ENCODE data around the gene HOMER2.

The HOMER2 gene

DNA sequence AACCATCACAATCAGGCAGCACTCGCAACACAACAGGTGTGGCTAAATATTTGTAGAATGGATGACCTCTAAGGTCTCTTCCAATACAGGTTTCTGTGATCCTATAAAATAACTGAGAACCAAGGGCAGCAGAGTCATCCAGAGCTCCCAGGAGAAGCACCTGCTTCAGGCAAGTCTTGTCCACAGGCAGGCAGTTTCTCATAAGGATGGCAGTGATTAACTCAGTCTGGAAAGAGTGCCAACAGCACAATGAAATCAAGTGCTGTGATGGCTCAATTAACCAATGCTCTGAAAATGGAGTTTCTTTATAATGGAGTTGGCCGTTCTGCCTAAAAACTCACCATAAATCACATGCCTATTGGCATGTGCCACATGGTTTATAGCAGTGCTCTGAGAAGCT, 70.8 kb downstream of the HOMER2 start:
- Histone ChIP-seq H3K4me2 (ENCODE audit: insufficient read depth, low read length) (no peak overlapping the region), H3K79me2 (ENCODE audit: insufficient read depth, low read length) (no peaks in the 10 kb centered on the region), H3K9ac (ENCODE audit: low read depth, low read length) (no peak overlapping the region), H3K27me3 (ENCODE audit: insufficient read depth, low read length, poor library complexity) (no peaks in the 10 kb centered on the region), H3K4me3 (ENCODE audit: low read depth in 1 of 2, low read length in 2 of 2) (no peak overlapping the region), H3K27ac (ENCODE audit: low read length) (no peak overlapping the region), H3K9me3 (ENCODE audit: insufficient read depth, low read length, severe bottlenecking) (no peaks in the 10 kb centered on the region), H2AFZ (ENCODE audit: low read depth, low read length) (no peak overlapping the region), H3K4me1 (ENCODE audit: insufficient read depth, low read length) (no peaks in the 10 kb centered on the region), H4K20me1 (ENCODE audit: insufficient read depth, low read length) (no peaks in the 10 kb centered on the region), H3K36me3 (ENCODE audit: insufficient read depth, low read length) (no peaks in the 10 kb centered on the region)
- ATAC-seq (ENCODE audit: insufficient read depth, low read depth) (no peak), DNase-seq (no peak)
- TF ChIP-seq, protein P1, sequence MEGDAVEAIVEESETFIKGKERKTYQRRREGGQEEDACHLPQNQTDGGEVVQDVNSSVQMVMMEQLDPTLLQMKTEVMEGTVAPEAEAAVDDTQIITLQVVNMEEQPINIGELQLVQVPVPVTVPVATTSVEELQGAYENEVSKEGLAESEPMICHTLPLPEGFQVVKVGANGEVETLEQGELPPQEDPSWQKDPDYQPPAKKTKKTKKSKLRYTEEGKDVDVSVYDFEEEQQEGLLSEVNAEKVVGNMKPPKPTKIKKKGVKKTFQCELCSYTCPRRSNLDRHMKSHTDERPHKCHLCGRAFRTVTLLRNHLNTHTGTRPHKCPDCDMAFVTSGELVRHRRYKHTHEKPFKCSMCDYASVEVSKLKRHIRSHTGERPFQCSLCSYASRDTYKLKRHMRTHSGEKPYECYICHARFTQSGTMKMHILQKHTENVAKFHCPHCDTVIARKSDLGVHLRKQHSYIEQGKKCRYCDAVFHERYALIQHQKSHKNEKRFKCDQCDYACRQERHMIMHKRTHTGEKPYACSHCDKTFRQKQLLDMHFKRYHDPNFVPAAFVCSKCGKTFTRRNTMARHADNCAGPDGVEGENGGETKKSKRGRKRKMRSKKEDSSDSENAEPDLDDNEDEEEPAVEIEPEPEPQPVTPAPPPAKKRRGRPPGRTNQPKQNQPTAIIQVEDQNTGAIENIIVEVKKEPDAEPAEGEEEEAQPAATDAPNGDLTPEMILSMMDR (IDR thresholded peaks at IDR 0.05; ENCODE audit: borderline replicate concordance, extremely low read depth, low read length, poor library complexity, severe bottlenecking) = no peak
- no peak for TF ChIP-seq EZH2 (IDR thresholded peaks at IDR 0.05; ENCODE audit: borderline replicate concordance, low read depth, low read length, severe bottlenecking)

DNA sequence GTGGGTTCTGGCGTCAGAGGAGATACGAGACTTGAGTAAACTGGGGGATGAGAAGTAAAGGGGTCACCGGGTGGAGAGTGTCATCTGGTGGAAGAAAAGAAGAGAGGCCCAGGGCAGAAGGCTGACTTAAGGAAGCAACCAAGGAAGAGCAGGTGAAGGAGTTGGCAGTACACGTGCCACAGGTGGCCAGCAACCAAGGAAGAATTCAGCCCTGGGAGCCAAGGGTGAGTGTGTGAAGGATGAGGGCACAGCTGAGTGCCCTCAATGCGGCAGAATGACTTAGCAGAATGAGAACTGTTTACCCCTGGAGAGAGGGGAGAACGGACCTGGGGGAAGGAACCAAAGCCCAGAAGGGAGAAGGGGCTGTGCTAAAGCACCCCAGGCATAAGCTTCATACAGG, 71.8 kb downstream of the HOMER2 start:
- Histone ChIP-seq H2AFZ (ENCODE audit: low read depth, low read length) (no peak overlapping the region), H3K4me2 (ENCODE audit: insufficient read depth, low read length) (no peak overlapping the region)
- TF ChIP-seq, protein P1 (IDR thresholded peaks at IDR 0.05; ENCODE audit: borderline replicate concordance, extremely low read depth, low read length, poor library complexity, severe bottlenecking) = no peak
- no peak for TF ChIP-seq EZH2 (IDR thresholded peaks at IDR 0.05; ENCODE audit: borderline replicate concordance, low read depth, low read length, severe bottlenecking)

DNA sequence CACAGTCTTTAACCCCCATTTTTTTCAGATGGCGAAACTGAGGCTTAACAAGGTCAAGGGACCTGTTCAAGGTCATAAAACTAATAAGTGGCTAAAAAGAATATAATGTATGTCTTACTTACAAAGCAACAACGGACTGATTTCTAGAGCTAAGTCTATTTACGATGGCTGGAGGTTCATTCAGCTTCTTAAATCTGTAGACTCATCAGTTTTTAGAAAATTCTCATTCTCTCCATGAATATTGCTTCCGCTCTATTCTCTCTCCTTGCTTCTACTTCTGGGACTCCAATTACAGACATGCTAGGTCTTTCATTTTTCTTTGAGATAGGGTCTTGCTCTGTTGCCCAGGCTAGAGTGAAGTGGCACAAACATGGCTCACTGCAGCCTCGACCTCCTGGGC, 74.2 kb downstream of the HOMER2 start:
- H2AFZ ChIP-seq (ENCODE audit: low read depth, low read length) = no peak overlapping the region
- TF ChIP-seq, protein P1 (IDR thresholded peaks at IDR 0.05; ENCODE audit: borderline replicate concordance, extremely low read depth, low read length, poor library complexity, severe bottlenecking) = no peak
- no peak for TF ChIP-seq EZH2 (IDR thresholded peaks at IDR 0.05; ENCODE audit: borderline replicate concordance, low read depth, low read length, severe bottlenecking)
- H3K27me3 ChIP-seq (ENCODE audit: insufficient read depth, low read length, poor library complexity) = no peaks in the 10 kb centered on the region
- DNase-seq (no peak), ATAC-seq (ENCODE audit: insufficient read depth, low read depth) (no peak)
- H3K36me3 ChIP-seq (ENCODE audit: insufficient read depth, low read length) = no peaks in the 10 kb centered on the region
- no peaks in the 10 kb centered on the region for H3K79me2 ChIP-seq (ENCODE audit: insufficient read depth, low read length)
- H3K4me2 ChIP-seq (ENCODE audit: insufficient read depth, low read length) = no peak overlapping the region
- no peaks in the 10 kb centered on the region for H4K20me1 ChIP-seq (ENCODE audit: insufficient read depth, low read length)
- H3K9me3 ChIP-seq (ENCODE audit: insufficient read depth, low read length, severe bottlenecking) = no peaks in the 10 kb centered on the region
- H3K4me1 ChIP-seq (ENCODE audit: insufficient read depth, low read length) = no peaks in the 10 kb centered on the region
- H3K27ac ChIP-seq (ENCODE audit: low read length) = no peak overlapping the region
- no peak overlapping the region for H3K9ac ChIP-seq (ENCODE audit: low read depth, low read length)
- no peak overlapping the region for H3K4me3 ChIP-seq (ENCODE audit: low read depth in 1 of 2, low read length in 2 of 2)

More for the DNA sequence above, 71.8 kb downstream of the HOMER2 start:
- H3K27me3 ChIP-seq (ENCODE audit: insufficient read depth, low read length, poor library complexity) = no peaks in the 10 kb centered on the region
- no peak overlapping the region for H3K9ac ChIP-seq (ENCODE audit: low read depth, low read length)
- H3K4me1 ChIP-seq (ENCODE audit: insufficient read depth, low read length) = no peaks in the 10 kb centered on the region
- no peak overlapping the region for H3K27ac ChIP-seq (ENCODE audit: low read length)
- no peaks in the 10 kb centered on the region for H3K79me2 ChIP-seq (ENCODE audit: insufficient read depth, low read length)
- DNase-seq = no peak
- no peak for ATAC-seq (ENCODE audit: insufficient read depth, low read depth)
- H3K4me3 ChIP-seq (ENCODE audit: low read depth in 1 of 2, low read length in 2 of 2) = no peak overlapping the region
- H3K36me3 ChIP-seq (ENCODE audit: insufficient read depth, low read length) = no peaks in the 10 kb centered on the region
- H3K9me3 ChIP-seq (ENCODE audit: insufficient read depth, low read length, severe bottlenecking) = no peaks in the 10 kb centered on the region
- no peaks in the 10 kb centered on the region for H4K20me1 ChIP-seq (ENCODE audit: insufficient read depth, low read length)

DNA sequence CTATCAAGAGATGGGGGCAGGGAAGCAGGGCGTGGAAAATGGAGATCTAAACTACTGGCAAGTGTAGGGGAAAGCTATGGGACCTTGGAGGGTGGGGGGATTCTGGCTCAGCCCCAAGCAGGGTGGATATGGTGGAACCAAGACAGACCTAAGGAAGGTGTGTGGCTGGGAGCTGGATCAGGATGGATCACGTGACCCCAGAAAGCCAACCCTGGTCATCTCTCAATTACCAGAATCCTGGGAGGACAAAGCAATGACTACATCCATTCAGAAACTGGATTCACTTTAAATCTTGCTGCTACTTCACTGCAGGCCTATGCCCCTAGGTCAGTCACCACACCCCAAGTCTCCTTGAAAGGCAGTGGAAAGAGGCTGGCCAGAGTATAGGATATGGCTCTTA, 74.7 kb downstream of the HOMER2 start:
- Histone ChIP-seq H3K36me3 (ENCODE audit: insufficient read depth, low read length) (no peaks in the 10 kb centered on the region), H3K79me2 (ENCODE audit: insufficient read depth, low read length) (no peaks in the 10 kb centered on the region), H2AFZ (ENCODE audit: low read depth, low read length) (no peak overlapping the region), H3K9me3 (ENCODE audit: insufficient read depth, low read length, severe bottlenecking) (no peaks in the 10 kb centered on the region), H3K27me3 (ENCODE audit: insufficient read depth, low read length, poor library complexity) (no peaks in the 10 kb centered on the region), H4K20me1 (ENCODE audit: insufficient read depth, low read length) (no peaks in the 10 kb centered on the region), H3K4me3 (ENCODE audit: low read depth in 1 of 2, low read length in 2 of 2) (no peak overlapping the region), H3K4me2 (ENCODE audit: insufficient read depth, low read length) (no peak overlapping the region), H3K4me1 (ENCODE audit: insufficient read depth, low read length) (no peaks in the 10 kb centered on the region), H3K9ac (ENCODE audit: low read depth, low read length) (no peak overlapping the region), H3K27ac (ENCODE audit: low read length) (no peak overlapping the region)
- TF ChIP-seq, protein P1 (IDR thresholded peaks at IDR 0.05; ENCODE audit: borderline replicate concordance, extremely low read depth, low read length, poor library complexity, severe bottlenecking) = no peak
- no peak for TF ChIP-seq EZH2 (IDR thresholded peaks at IDR 0.05; ENCODE audit: borderline replicate concordance, low read depth, low read length, severe bottlenecking)
- ATAC-seq (ENCODE audit: insufficient read depth, low read depth) = no peak
- no peak for DNase-seq

All from DND-41 (cell line).